Fibroblast of lung (primary cell): ENCODE measurements around the gene SOCS2. TPM values are rescaled to one million over a fixed set of nuclear protein-coding genes. Genes with fewer than 3 reads are reported as not detected.
A peak's percentile ranks its signal among the peaks of the same experiment; 100 is the strongest.

Experiments used
- DNase-seq, 2 donors: peaks; one replicate each; pipeline versions ENCODE4 v3.0.0 to v3.0.0-alpha.2; 2010; ENCODE audit warnings: low read depth in 2 of 2
- H2AFZ ChIP-seq: 2 replicates; pipeline ENCODE4 v1.5.1; 2012; ENCODE audit warnings: low read length, control low read depth, inconsistent platforms
- H3K27ac ChIP-seq: 2 replicates; pipeline ENCODE4 v1.5.1; 2011; ENCODE audit warnings: low read length, control low read depth; ENCODE audit not compliant: insufficient read depth
- H3K27me3 ChIP-seq: 2 replicates; pipeline ENCODE4 v1.5.1; 2011; ENCODE audit warnings: mild to moderate bottlenecking, low read length; ENCODE audit not compliant: control insufficient read depth, insufficient read depth
- H3K36me3 ChIP-seq: 2 replicates; pipeline ENCODE4 v1.5.1; 2011; ENCODE audit warnings: low read length; ENCODE audit not compliant: control insufficient read depth, insufficient read depth
- H3K4me1 ChIP-seq: 2 replicates; pipeline ENCODE4 v1.5.1; 2011; ENCODE audit warnings: low read length; ENCODE audit not compliant: control insufficient read depth, insufficient read depth; ENCODE audit errors: extremely low read depth
- H3K4me2 ChIP-seq: 2 replicates; pipeline ENCODE4 v1.5.1; 2011; ENCODE audit warnings: low read length, control low read depth; ENCODE audit not compliant: insufficient read depth; ENCODE audit errors: extremely low read depth
- H3K4me3 ChIP-seq, 4 experiments: fragments of 200-600 bp in 1 of 4; sonication (generic) in 1 of 4; replicated peaks in 1 of 4; 2 replicates each; pipeline ENCODE4 v1.5.1; 2011 to 2016; ENCODE audit warnings: low read length in 4 of 4, low read depth in 3 of 4, mild to moderate bottlenecking in 3 of 4, control low read depth in 2 of 4, inconsistent platforms in 1 of 4, mixed read lengths in 1 of 4; ENCODE audit not compliant: insufficient read depth in 1 of 4; ENCODE audit errors: control extremely low read depth in 1 of 4
- H3K79me2 ChIP-seq: 2 replicates; pipeline ENCODE4 v1.5.1; 2012; ENCODE audit warnings: mild to moderate bottlenecking, low read length, inconsistent platforms; ENCODE audit not compliant: control insufficient read depth, insufficient read depth
- H3K9ac ChIP-seq: 2 replicates; pipeline ENCODE4 v1.5.1; 2011; ENCODE audit warnings: mild to moderate bottlenecking, low read length, control low read depth; ENCODE audit not compliant: insufficient read depth
- H3K9me3 ChIP-seq: 2 replicates; pipeline ENCODE4 v1.5.1; 2012; ENCODE audit warnings: low read depth, low read length; ENCODE audit not compliant: control insufficient read depth, insufficient read depth
- H4K20me1 ChIP-seq: 2 replicates; pipeline ENCODE4 v1.5.1; 2011; ENCODE audit warnings: low read length; ENCODE audit not compliant: control insufficient read depth, insufficient read depth; ENCODE audit errors: extremely low read depth
- EZH2 ChIP-seq: IDR thresholded peaks from 2 replicates; pipeline ENCODE4 v1.5.1; 2012; ENCODE audit warnings: low read length, control low read depth, mild to moderate bottlenecking; ENCODE audit errors: missing control alignments
- polyA plus RNA-seq, 2 donors: library from polyadenylated mRNA; depleted of rRNA in 1 of 2; stranded (reverse) in 1 of 2; unstranded in 1 of 2; fragments of >200 nt; gene quantifications; 2 replicates each; pipeline ENCODE4 v1.2.1, GENCODE V29; 2011 to 2012; ENCODE audit warnings: missing spikeins in 1 of 2
- total RNA-seq: library from RNA; depleted of rRNA; stranded (reverse); fragments of >200 nt; gene quantifications from 2 replicates; pipeline ENCODE4 v1.2.1, GENCODE V29; 2014
- TF ChIP-seq, protein P1 (sequence below), 2 donors: IDR thresholded peaks in 1 of 2; conservative IDR thresholded peaks in 1 of 2; 1 replicate in 1 of 2; 2 replicates in 1 of 2; pipeline ENCODE4 v1.5.1; 2011 to 2012; ENCODE audit warnings: low read length in 2 of 2, control low read depth in 1 of 2, inconsistent platforms in 1 of 2, low read depth in 1 of 2, mild to moderate bottlenecking in 1 of 2

The SOCS2 gene
- total and polyA plus RNA-seq, 2 donors (not counting 1 experiment from before 2014, with no cell fraction given): 105 to 113 TPM

DNA sequence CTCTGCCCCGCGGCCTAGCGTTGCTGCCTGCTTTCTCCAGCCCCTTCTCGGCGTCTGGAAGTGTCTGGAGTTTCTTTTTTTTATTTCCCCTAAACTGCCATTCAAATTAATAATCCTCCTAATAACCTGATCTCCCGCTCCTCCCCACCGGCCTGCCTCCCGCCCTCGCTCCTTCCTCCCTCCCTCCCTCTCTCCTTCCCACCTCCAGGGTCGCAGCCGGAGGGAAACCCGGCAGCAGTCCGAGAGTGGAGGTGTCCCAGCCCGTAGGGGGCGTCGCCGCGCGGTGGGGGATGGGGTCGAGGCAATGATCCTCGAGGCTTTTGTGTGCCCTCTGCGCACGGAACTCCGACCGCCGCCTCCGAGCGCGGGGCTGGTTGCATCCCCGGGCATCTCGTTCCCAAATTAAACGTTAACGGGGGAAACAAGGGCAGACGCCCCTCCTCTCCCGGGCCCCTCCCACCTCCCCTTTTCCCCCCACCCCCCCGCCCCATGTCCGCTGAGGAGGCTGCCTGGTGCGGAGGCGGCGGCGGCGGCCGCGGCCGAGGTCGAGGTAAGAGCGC is 1.0 kb upstream of the SOCS2 start:
- Histone ChIP-seq H3K9me3 (no peaks in the 10 kb centered on the region), H3K27ac (peak overlapping the region; percentile 78), H3K4me1 (peaks cover 9% of the 10 kb centered on the region), H4K20me1 (no peaks in the 10 kb centered on the region), H3K36me3 (peaks cover 4% of the 10 kb centered on the region), H3K4me3 (peak overlapping the region; percentile 61 to 95 (median 89)), H3K79me2 (peaks cover 61% of the 10 kb centered on the region), H3K4me2 (no peak overlapping the region), H2AFZ (no peak overlapping the region), H3K9ac (peak overlapping the region; percentile 83), H3K27me3 (no peaks in the 10 kb centered on the region)
- DNase-seq: peak; percentile 51 to 76
- no peak for TF ChIP-seq EZH2
- TF ChIP-seq, protein P1, sequence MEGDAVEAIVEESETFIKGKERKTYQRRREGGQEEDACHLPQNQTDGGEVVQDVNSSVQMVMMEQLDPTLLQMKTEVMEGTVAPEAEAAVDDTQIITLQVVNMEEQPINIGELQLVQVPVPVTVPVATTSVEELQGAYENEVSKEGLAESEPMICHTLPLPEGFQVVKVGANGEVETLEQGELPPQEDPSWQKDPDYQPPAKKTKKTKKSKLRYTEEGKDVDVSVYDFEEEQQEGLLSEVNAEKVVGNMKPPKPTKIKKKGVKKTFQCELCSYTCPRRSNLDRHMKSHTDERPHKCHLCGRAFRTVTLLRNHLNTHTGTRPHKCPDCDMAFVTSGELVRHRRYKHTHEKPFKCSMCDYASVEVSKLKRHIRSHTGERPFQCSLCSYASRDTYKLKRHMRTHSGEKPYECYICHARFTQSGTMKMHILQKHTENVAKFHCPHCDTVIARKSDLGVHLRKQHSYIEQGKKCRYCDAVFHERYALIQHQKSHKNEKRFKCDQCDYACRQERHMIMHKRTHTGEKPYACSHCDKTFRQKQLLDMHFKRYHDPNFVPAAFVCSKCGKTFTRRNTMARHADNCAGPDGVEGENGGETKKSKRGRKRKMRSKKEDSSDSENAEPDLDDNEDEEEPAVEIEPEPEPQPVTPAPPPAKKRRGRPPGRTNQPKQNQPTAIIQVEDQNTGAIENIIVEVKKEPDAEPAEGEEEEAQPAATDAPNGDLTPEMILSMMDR (conservative IDR thresholded peaks at IDR 0.05 in 1 of 2, IDR thresholded peaks at IDR 0.05 in 1 of 2; ENCODE audit: low read depth in 1 of 2, low read length in 2 of 2): peak; percentile 34 to 43

DNA sequence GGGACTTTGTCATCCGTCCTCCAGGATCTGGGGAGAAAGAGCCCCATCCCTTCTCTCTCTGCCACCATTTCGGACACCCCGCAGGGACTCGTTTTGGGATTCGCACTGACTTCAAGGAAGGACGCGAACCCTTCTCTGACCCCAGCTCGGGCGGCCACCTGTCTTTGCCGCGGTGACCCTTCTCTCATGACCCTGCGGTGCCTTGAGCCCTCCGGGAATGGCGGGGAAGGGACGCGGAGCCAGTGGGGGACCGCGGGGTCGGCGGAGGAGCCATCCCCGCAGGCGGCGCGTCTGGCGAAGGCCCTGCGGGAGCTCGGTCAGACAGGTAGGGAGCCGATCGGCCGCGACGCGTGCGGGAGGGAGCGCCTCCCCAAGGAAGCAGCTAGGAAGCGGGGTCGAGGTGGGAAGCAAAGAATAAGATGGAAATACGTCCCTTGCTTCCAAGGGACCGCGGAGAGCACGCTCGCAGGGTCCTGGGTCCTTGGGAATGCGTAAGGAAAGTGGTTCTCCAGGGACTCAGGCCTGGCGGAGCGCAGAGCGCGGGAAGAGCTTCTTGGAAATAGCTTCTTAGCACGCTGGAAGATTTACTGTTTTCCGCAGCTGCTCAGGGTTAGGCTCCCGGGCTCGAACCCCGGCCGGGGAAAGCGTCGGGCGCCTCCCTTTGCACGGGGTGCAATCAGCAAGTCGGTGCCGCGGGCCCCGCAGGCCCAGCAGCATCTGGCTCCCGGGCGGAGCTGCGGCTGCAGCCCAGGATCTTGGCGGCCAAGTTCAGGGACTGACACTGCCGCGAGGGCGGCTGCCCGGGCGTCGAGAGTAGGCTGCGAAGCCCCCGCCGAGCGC is 457 bp downstream of the SOCS2 start:
- Histone ChIP-seq H3K4me2 (peak overlapping the region; percentile 90), H3K36me3 (peaks cover 2% of the 10 kb centered on the region), H3K4me1 (peaks cover 12% of the 10 kb centered on the region), H2AFZ (no peak overlapping the region), H3K9ac (peak overlapping the region; percentile 80), H3K4me3 (peak overlapping the region; percentile 80 to 95 (median 88)), H4K20me1 (no peaks in the 10 kb centered on the region), H3K79me2 (peaks cover 76% of the 10 kb centered on the region), H3K9me3 (no peaks in the 10 kb centered on the region), H3K27ac (peak overlapping the region; percentile 77), H3K27me3 (no peaks in the 10 kb centered on the region)
- no peak for TF ChIP-seq EZH2
- TF ChIP-seq, protein P1 (conservative IDR thresholded peaks at IDR 0.05 in 1 of 2, IDR thresholded peaks at IDR 0.05 in 1 of 2; ENCODE audit: low read depth in 1 of 2, low read length in 2 of 2): no peak
- peak in 1 of 2 donors; percentile 56 for DNase-seq

DNA sequence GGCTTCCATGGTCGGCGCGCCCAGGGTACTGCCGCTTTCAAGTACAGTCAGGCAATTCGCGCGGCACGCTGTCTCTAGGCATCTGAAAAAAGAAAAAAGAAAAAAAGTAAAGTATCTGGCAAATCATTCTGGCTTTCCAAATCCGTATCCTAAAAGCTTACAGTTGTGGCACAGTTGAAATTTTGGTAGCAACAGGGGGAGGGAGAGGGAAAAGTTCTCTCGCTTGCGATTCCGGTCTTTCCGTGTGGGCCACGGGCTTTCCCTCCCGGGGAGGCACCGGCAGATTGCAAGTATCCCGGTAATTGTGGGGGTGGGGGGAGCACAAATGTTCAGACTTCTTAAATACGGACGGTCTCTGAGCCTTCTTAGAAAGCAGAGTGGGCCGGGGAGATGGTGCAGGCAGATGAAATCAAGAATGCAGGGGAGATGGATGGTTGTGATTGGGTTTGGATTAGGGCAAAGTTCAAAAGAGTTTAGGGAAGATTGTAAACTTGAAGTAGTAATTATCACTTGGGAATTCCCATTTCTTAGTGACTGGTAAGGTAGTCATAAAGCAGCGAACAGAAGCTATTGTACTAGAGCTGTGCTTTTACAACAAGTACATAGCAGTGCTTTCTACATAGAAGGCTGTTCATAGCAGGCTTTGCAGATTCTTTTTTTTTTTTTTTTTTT is 1.2 kb downstream of the SOCS2 start:
- Histone ChIP-seq H2AFZ (no peak overlapping the region), H3K4me3 (peak overlapping the region; percentile 80 to 95 (median 88)), H3K79me2 (peaks cover 82% of the 10 kb centered on the region), H3K9ac (peak overlapping the region; percentile 80), H3K9me3 (no peaks in the 10 kb centered on the region), H4K20me1 (no peaks in the 10 kb centered on the region), H3K36me3 (peaks cover 2% of the 10 kb centered on the region), H3K4me1 (peaks cover 15% of the 10 kb centered on the region), H3K4me2 (peak overlapping the region; percentile 90), H3K27me3 (no peaks in the 10 kb centered on the region), H3K27ac (peak overlapping the region; percentile 77)
- DNase-seq: peak; percentile 32 to 55
- no peak for TF ChIP-seq EZH2
- TF ChIP-seq, protein P1 (conservative IDR thresholded peaks at IDR 0.05 in 1 of 2, IDR thresholded peaks at IDR 0.05 in 1 of 2; ENCODE audit: low read depth in 1 of 2, low read length in 2 of 2): no peak
